ENCODE data around the gene FIZ1. TPM values are rescaled to one million over a fixed set of nuclear protein-coding genes. Genes with fewer than 3 reads are reported as not detected.

The FIZ1 gene
- polyA plus RNA-seq, 2 donors = 7.2 to 10.9 TPM

DNA sequence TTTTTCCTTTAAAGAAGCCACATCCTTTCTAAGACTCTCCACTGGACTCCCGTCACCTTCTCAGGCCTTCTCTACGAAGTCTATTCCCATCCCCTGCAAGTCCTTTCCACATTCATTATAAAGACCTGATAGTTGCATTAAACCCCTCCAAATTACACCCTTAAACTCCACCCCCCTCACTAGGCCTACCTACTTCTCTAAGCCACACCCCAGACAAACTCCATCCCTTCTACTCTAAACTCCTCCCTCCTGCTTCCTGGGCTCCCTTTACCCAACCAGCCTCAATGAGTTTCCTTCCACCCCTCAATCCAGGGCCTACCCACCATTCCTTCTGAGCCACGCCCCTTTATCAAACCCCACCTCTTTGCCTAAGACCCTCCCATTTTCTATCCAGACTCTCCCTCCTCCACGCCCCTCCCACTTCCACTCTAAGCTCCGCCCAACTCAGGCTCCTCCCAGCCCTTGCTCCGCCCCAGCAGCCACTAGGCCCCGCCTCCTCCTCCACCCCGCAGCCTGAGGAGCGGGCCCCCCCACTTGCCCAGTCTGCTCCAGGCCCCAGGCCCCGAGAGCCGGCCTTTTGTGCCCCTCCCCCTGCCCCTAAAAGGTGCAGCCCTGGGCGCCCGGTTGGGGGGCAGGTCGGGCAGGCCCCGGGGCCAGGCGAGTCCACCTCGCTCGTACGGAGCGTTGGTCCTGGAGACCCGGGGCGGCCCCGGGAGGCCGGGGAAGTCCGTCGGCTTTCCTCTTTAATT, 424 bp downstream of the FIZ1 start:
- H3K27ac ChIP-seq (ENCODE audit: low read depth in 2 of 2, low read length in 1 of 2) = peak overlapping the region; percentile 86 to 100
- H3K36me3 ChIP-seq (ENCODE audit: control insufficient read depth in 2 of 2, insufficient read depth in 2 of 2, low read length in 1 of 2) = peaks cover 0 to 21% of the 10 kb centered on the region in 2 donors
- WGBS, 2 donors = 6 to 7% methylated on average over 23 to 26 of the region's 26 CpGs
- H3K4me1 ChIP-seq (ENCODE audit: control insufficient read depth in 2 of 2, insufficient read depth in 2 of 2, low read length in 1 of 2) = peaks cover 0 to 2% of the 10 kb centered on the region in 2 donors
- no peaks in the 10 kb centered on the region for H3K27me3 ChIP-seq (ENCODE audit: control insufficient read depth in 1 of 2, insufficient read depth in 2 of 2, low read length in 2 of 2)
- no peaks in the 10 kb centered on the region for H3K9me3 ChIP-seq (ENCODE audit: control insufficient read depth in 2 of 2, insufficient read depth in 1 of 2, low read depth in 1 of 2, low read length in 1 of 2)
- H3K4me3 ChIP-seq (ENCODE audit: low read depth in 1 of 2, low read length in 2 of 2) = peak overlapping the region; percentile 57 to 78

DNA sequence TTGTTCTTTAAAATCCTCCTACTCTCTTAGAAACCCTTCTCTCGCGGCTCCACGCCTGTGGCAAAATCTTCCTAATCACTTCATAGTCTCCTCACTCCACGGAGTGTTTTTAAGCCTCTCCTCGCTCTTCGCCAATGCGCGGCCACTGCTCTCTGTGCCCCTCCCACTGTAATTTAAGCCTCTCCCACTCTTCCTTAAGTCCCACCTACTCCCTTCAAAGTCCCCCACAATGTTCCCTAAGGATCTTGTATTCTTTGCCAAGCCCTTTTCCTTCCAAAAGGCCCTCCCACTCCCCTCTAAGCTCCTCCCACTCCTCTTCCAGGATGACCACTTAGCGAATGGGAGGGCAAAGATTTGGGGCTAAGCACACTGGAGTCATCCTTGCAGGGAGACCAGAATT, 1.3 kb downstream of the FIZ1 start:
- no peak overlapping the region for H3K4me3 ChIP-seq (ENCODE audit: low read depth in 1 of 2, low read length in 2 of 2)
- H3K27me3 ChIP-seq (ENCODE audit: control insufficient read depth in 1 of 2, insufficient read depth in 2 of 2, low read length in 2 of 2) = no peaks in the 10 kb centered on the region
- peaks cover 0 to 23% of the 10 kb centered on the region in 2 donors for H3K36me3 ChIP-seq (ENCODE audit: control insufficient read depth in 2 of 2, insufficient read depth in 2 of 2, low read length in 1 of 2)
- H3K27ac ChIP-seq (ENCODE audit: low read depth in 2 of 2, low read length in 1 of 2) = no peak overlapping the region
- 86 to 92% methylated on average over 9 of the region's 9 CpGs for WGBS, 2 donors
- H3K4me1 ChIP-seq (ENCODE audit: control insufficient read depth in 2 of 2, insufficient read depth in 2 of 2, low read length in 1 of 2) = peaks cover 0 to 2% of the 10 kb centered on the region in 2 donors
- no peaks in the 10 kb centered on the region for H3K9me3 ChIP-seq (ENCODE audit: control insufficient read depth in 2 of 2, insufficient read depth in 1 of 2, low read depth in 1 of 2, low read length in 1 of 2)

DNA sequence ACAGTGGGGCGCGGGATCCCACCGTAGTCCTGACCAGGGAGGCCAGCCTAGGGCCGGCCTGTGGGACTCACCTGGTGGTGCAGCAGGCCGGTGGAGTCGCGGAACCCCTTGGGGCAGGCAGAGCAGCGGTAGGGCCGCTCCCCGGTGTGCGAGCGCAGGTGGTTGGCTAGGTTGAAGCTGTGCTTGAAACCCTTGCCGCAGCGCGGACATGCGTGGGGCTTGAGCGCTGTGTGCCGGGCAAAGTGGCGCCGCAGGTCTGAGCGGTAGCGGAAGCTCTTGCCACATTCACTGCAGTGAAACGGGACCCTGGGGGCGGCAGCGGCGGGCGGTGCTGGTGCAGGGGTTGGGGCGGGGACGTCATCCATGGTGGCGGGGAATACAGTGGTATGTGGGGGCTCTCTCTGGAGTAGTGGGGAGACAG, 1.8 kb downstream of the FIZ1 start:
- Histone ChIP-seq H3K27ac (ENCODE audit: low read depth in 2 of 2, low read length in 1 of 2) (no peak overlapping the region), H3K4me3 (ENCODE audit: low read depth in 1 of 2, low read length in 2 of 2) (no peak overlapping the region), H3K36me3 (ENCODE audit: control insufficient read depth in 2 of 2, insufficient read depth in 2 of 2, low read length in 1 of 2) (peaks cover 0 to 18% of the 10 kb centered on the region in 2 donors), H3K4me1 (ENCODE audit: control insufficient read depth in 2 of 2, insufficient read depth in 2 of 2, low read length in 1 of 2) (peaks cover 0 to 2% of the 10 kb centered on the region in 2 donors), H3K9me3 (ENCODE audit: control insufficient read depth in 2 of 2, insufficient read depth in 1 of 2, low read depth in 1 of 2, low read length in 1 of 2) (no peaks in the 10 kb centered on the region), H3K27me3 (ENCODE audit: control insufficient read depth in 1 of 2, insufficient read depth in 2 of 2, low read length in 2 of 2) (no peaks in the 10 kb centered on the region)
- WGBS, 2 donors = 95 to 96% methylated on average over 30 of the region's 30 CpGs

DNA sequence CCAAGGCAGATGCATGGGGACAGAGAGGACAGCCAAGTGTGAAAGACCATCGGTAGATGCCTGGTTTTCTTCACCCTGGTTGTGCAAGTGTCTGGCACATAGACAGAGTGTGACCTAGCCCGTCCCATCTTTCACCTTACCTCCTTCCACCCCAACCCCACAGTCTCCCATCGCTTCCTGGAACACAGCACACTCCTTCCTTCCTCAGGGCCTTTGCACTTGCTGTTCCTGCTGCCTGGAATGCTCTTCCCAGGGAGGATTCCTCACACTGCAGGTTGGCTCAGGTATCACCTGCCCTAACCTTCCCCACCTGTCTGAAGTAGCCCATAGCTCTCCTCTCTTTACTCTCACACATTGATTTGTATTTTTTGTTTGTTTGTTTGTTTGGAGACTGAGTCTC, 3.0 kb downstream of the FIZ1 start:
- H3K27me3 ChIP-seq (ENCODE audit: control insufficient read depth in 1 of 2, insufficient read depth in 2 of 2, low read length in 2 of 2) = no peaks in the 10 kb centered on the region
- WGBS, 2 donors = 94 to 96% methylated on average over 3 of the region's 3 CpGs
- peaks cover 0 to 2% of the 10 kb centered on the region in 2 donors for H3K4me1 ChIP-seq (ENCODE audit: control insufficient read depth in 2 of 2, insufficient read depth in 2 of 2, low read length in 1 of 2)
- H3K36me3 ChIP-seq (ENCODE audit: control insufficient read depth in 2 of 2, insufficient read depth in 2 of 2, low read length in 1 of 2) = peaks cover 0 to 19% of the 10 kb centered on the region in 2 donors
- no peak overlapping the region for H3K4me3 ChIP-seq (ENCODE audit: low read depth in 1 of 2, low read length in 2 of 2)
- no peak overlapping the region for H3K27ac ChIP-seq (ENCODE audit: low read depth in 2 of 2, low read length in 1 of 2)
- no peaks in the 10 kb centered on the region for H3K9me3 ChIP-seq (ENCODE audit: control insufficient read depth in 2 of 2, insufficient read depth in 1 of 2, low read depth in 1 of 2, low read length in 1 of 2)

DNA sequence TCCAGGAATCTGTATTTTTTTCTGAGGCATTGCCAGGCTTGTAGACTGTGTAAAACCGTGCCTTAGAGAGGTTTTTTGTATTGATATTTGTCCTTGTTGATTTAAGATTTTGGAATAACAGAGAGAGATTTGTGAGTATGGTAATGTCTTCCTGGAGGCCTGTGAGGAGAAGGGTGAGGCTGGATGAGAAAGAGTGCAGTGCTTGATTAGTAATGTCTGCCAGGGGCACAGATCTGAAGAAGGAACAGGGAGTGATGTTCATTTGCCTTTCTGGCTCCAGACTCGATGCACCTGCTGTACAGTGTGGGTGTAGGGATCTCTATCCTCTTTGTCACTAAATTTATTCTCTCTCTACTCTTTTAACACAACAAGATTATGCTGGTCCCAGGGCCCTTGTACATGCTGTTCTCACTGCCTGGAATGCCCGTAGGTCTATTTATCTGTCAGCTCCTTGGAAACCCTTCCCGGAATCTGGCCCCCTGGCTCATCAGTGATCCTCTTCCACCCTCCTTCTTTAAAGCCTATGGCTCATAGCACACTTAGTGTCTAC, 4.2 kb downstream of the FIZ1 start:
- H3K36me3 ChIP-seq (ENCODE audit: control insufficient read depth in 2 of 2, insufficient read depth in 2 of 2, low read length in 1 of 2) = peaks cover 0 to 19% of the 10 kb centered on the region in 2 donors
- H3K27me3 ChIP-seq (ENCODE audit: control insufficient read depth in 1 of 2, insufficient read depth in 2 of 2, low read length in 2 of 2) = no peaks in the 10 kb centered on the region
- WGBS, 2 donors = 85 to 90% methylated on average over 4 of the region's 4 CpGs
- no peaks in the 10 kb centered on the region for H3K9me3 ChIP-seq (ENCODE audit: control insufficient read depth in 2 of 2, insufficient read depth in 1 of 2, low read depth in 1 of 2, low read length in 1 of 2)
- no peaks in the 10 kb centered on the region for H3K4me1 ChIP-seq (ENCODE audit: control insufficient read depth in 2 of 2, insufficient read depth in 2 of 2, low read length in 1 of 2)
- H3K27ac ChIP-seq (ENCODE audit: low read depth in 2 of 2, low read length in 1 of 2) = no peak overlapping the region
- no peak overlapping the region for H3K4me3 ChIP-seq (ENCODE audit: low read depth in 1 of 2, low read length in 2 of 2)

DNA sequence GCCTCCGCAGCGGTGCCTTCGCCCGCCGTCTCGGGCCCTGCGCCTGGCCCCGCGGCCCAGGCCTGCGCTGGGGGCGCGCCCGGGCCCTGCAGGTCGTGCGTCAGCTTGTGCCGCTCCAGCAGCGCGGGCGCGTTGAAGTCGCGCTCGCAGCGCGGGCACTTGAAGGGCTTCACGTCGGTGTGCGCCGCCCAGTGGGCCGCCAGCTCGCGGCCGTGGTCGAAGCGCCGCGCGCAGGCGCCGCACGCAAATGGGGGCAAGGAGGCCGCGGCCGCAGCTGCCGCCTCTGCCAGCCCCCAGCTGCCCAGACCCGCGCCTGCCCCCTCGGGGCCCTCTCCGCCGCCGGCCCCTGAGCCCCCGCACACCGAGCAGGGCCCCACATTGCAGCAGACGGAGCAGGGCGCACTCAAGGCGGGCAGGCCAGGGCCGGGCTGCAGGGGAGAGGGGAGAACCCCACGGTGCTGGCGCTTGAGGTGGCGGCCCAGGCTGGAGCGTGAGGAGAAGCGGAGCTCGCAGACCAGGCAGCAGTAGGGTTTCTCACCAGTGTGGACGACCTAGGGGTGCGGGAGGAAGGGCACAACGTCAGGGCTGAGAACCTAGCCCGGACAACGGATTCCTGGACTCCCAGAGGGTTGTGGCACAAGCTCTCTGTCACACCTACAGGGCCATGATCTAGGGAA, 6.1 kb downstream of the FIZ1 start:
- WGBS, 2 donors = 85 to 86% methylated on average over 59 to 68 of the region's 68 CpGs
- peaks cover 0 to 19% of the 10 kb centered on the region in 2 donors for H3K36me3 ChIP-seq (ENCODE audit: control insufficient read depth in 2 of 2, insufficient read depth in 2 of 2, low read length in 1 of 2)

DNA sequence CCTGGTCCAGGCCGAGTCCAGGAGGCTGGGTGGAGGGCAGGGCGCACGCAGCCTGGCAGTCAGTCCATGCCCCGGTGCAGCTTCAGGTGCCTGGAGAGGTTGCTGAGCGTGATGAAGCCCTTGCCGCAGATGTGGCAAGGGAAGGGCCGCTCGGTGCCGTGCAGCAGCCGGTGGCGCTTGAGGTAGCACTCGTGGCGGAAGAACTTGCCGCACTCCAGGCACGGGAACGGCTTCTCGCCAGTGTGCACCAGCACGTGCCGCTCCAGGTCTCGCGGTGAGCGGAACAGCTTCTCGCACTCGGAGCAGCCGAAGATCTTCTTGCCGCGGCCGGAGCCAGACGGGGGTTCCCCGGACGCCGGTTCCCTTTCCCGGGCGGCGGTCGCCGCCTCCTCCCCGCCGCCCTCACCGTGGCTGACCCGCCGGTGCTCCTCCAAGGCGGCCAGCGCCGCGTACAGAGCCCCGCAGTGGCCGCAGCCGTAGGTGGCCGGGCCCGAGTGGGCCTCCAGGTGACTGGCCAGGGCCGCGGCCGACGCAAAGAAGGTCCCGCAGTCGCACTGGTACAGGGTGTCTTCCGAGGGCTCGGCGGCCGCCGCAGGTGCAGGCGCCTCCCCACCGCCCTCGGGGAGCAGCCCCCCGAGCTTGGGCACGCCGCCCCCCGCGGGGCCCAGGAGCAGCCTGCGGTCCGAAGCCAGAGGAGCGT, 6.8 kb downstream of the FIZ1 start:
- H3K4me1 ChIP-seq (ENCODE audit: control insufficient read depth in 2 of 2, insufficient read depth in 2 of 2, low read length in 1 of 2) = no peaks in the 10 kb centered on the region
- no peaks in the 10 kb centered on the region for H3K27me3 ChIP-seq (ENCODE audit: control insufficient read depth in 1 of 2, insufficient read depth in 2 of 2, low read length in 2 of 2)
- 92 to 96% methylated on average over 44 to 73 of the region's 73 CpGs for WGBS, 2 donors
- no peaks in the 10 kb centered on the region for H3K9me3 ChIP-seq (ENCODE audit: control insufficient read depth in 2 of 2, insufficient read depth in 1 of 2, low read depth in 1 of 2, low read length in 1 of 2)
- peaks cover 0 to 19% of the 10 kb centered on the region in 2 donors for H3K36me3 ChIP-seq (ENCODE audit: control insufficient read depth in 2 of 2, insufficient read depth in 2 of 2, low read length in 1 of 2)
- no peak overlapping the region for H3K4me3 ChIP-seq (ENCODE audit: low read depth in 1 of 2, low read length in 2 of 2)
- no peak overlapping the region for H3K27ac ChIP-seq (ENCODE audit: low read depth in 2 of 2, low read length in 1 of 2)

More for the DNA sequence above, 6.1 kb downstream of the FIZ1 start:
- no peaks in the 10 kb centered on the region for H3K4me1 ChIP-seq (ENCODE audit: control insufficient read depth in 2 of 2, insufficient read depth in 2 of 2, low read length in 1 of 2)
- no peaks in the 10 kb centered on the region for H3K9me3 ChIP-seq (ENCODE audit: control insufficient read depth in 2 of 2, insufficient read depth in 1 of 2, low read depth in 1 of 2, low read length in 1 of 2)
- no peak overlapping the region for H3K27ac ChIP-seq (ENCODE audit: low read depth in 2 of 2, low read length in 1 of 2)
- H3K27me3 ChIP-seq (ENCODE audit: control insufficient read depth in 1 of 2, insufficient read depth in 2 of 2, low read length in 2 of 2) = no peaks in the 10 kb centered on the region
- no peak overlapping the region for H3K4me3 ChIP-seq (ENCODE audit: low read depth in 1 of 2, low read length in 2 of 2)

DNA sequence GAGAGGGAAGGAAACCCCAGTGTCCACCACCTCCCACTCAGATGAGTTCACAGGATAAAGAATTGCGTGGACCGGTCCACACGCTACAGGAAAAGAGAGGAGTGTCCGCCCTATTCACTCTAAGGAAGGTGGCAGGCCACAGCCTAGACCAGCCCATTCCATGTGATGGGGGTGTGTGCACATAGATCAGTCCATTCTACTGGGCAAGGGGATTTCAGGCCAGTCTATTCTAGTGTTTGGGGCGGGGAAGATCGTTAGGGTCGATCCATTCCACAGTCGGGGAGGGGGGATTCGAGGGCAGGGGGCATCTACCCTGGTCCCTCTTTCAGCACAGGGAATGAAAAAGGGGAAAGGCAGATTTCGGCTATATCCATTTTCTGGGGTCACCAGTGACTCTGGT, 7.8 kb downstream of the FIZ1 start:
- Histone ChIP-seq H3K4me1 (ENCODE audit: control insufficient read depth in 2 of 2, insufficient read depth in 2 of 2, low read length in 1 of 2) (peaks cover 0 to 7% of the 10 kb centered on the region in 2 donors), H3K27me3 (ENCODE audit: control insufficient read depth in 1 of 2, insufficient read depth in 2 of 2, low read length in 2 of 2) (no peaks in the 10 kb centered on the region), H3K27ac (ENCODE audit: low read depth in 2 of 2, low read length in 1 of 2) (no peak overlapping the region), H3K9me3 (ENCODE audit: control insufficient read depth in 2 of 2, insufficient read depth in 1 of 2, low read depth in 1 of 2, low read length in 1 of 2) (no peaks in the 10 kb centered on the region), H3K4me3 (ENCODE audit: low read depth in 1 of 2, low read length in 2 of 2) (no peak overlapping the region), H3K36me3 (ENCODE audit: control insufficient read depth in 2 of 2, insufficient read depth in 2 of 2, low read length in 1 of 2) (peaks cover 0 to 15% of the 10 kb centered on the region in 2 donors)
- 83 to 85% methylated on average over 10 of the region's 10 CpGs for WGBS, 2 donors

DNA sequence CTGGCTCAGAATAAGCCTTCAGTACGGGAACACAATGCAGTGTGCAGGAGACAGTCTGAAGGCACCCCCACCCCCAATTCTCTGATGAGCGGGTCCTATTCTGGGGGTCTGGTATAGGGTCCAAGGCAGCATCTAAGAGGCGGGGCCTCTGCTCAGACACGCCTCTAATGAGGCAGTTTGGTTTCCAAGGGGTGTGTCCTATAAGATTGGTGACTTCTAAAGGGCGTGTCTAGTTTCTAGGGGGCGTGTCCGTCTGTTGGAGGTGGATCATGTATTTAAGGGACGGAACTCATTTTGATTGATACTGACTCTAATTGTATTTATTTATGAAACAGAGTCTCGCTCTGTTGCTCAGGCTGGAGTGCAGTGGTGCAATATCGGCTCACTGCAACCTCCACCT, 8.7 kb downstream of the FIZ1 start:
- peaks cover 0 to 11% of the 10 kb centered on the region in 2 donors for H3K36me3 ChIP-seq (ENCODE audit: control insufficient read depth in 2 of 2, insufficient read depth in 2 of 2, low read length in 1 of 2)
- peaks cover 5 to 7% of the 10 kb centered on the region in 2 donors for H3K4me1 ChIP-seq (ENCODE audit: control insufficient read depth in 2 of 2, insufficient read depth in 2 of 2, low read length in 1 of 2)
- WGBS, 2 donors = 81 to 85% methylated on average over 10 of the region's 10 CpGs
- no peak overlapping the region for H3K27ac ChIP-seq (ENCODE audit: low read depth in 2 of 2, low read length in 1 of 2)
- no peak overlapping the region for H3K4me3 ChIP-seq (ENCODE audit: low read depth in 1 of 2, low read length in 2 of 2)
- no peaks in the 10 kb centered on the region for H3K27me3 ChIP-seq (ENCODE audit: control insufficient read depth in 1 of 2, insufficient read depth in 2 of 2, low read length in 2 of 2)
- no peaks in the 10 kb centered on the region for H3K9me3 ChIP-seq (ENCODE audit: control insufficient read depth in 2 of 2, insufficient read depth in 1 of 2, low read depth in 1 of 2, low read length in 1 of 2)
